ENCODE results near the gene STK25. TPM values are rescaled to one million over a fixed set of nuclear protein-coding genes. Genes with fewer than 3 reads are reported as not detected.
"Not testable (repeated sequence)": the region's sequence is repeated elsewhere in the genome, so short reads cannot be mapped to it uniquely, and the experiment has no call there.

Gene STK25
- total RNA-seq, 1 experiment from 2014 or later, result 316 TPM

GRCh38 chr2:241467777-241468475 is 40.5 kb downstream of the STK25 start:
- no peak overlapping the region for H3K4me3 ChIP-seq
- no peak for DNase-seq (ENCODE audit: low read depth in 1 of 2, low spot score in 2 of 2)
- no peak overlapping the region for H3K27ac ChIP-seq
- no peaks in the 10 kb centered on the region for H3K27me3 ChIP-seq (replicated peaks)
- H3K4me1 ChIP-seq (replicated peaks), result no peaks in the 10 kb centered on the region
- H3K9me3 ChIP-seq (replicated peaks), result no peaks in the 10 kb centered on the region
- H3K36me3 ChIP-seq, result peaks cover 4% of the 10 kb centered on the region; the same call in 1 of the 2 replicates

- Histone ChIP-seq H3K27ac (no peak overlapping the region), H3K36me3 (peaks cover 4% of the 10 kb centered on the region; the same call in 1 of the 2 replicates), H3K4me1 (replicated peaks) (no peaks in the 10 kb centered on the region), H3K4me3 (no peak overlapping the region), H3K27me3 (replicated peaks) (no peaks in the 10 kb centered on the region), H3K9me3 (replicated peaks) (no peaks in the 10 kb centered on the region)
- no peak for DNase-seq (ENCODE audit: low read depth in 1 of 2, low spot score in 2 of 2)
These were observed 42.2 kb downstream of the STK25 start for GRCh38 chr2:241466230-241466629.

- peaks cover 4% of the 10 kb centered on the region; the same call in 1 of the 2 replicates for H3K36me3 ChIP-seq
- no peaks in the 10 kb centered on the region for H3K9me3 ChIP-seq (replicated peaks)
- H3K27me3 ChIP-seq (replicated peaks), result no peaks in the 10 kb centered on the region
- no peak overlapping the region for H3K4me3 ChIP-seq
- no peak for DNase-seq (ENCODE audit: low read depth in 1 of 2, low spot score in 2 of 2)
- no peaks in the 10 kb centered on the region for H3K4me1 ChIP-seq (replicated peaks)
- no peak overlapping the region for H3K27ac ChIP-seq
These were observed 42.8 kb downstream of the STK25 start for GRCh38 chr2:241465543-241465942.

GRCh38 chr2:241463276-241464135 is 44.9 kb downstream of the STK25 start:
- peaks cover 4% of the 10 kb centered on the region; the same call in 1 of the 2 replicates for H3K36me3 ChIP-seq
- H3K4me3 ChIP-seq, result no peak overlapping the region

DNA sequence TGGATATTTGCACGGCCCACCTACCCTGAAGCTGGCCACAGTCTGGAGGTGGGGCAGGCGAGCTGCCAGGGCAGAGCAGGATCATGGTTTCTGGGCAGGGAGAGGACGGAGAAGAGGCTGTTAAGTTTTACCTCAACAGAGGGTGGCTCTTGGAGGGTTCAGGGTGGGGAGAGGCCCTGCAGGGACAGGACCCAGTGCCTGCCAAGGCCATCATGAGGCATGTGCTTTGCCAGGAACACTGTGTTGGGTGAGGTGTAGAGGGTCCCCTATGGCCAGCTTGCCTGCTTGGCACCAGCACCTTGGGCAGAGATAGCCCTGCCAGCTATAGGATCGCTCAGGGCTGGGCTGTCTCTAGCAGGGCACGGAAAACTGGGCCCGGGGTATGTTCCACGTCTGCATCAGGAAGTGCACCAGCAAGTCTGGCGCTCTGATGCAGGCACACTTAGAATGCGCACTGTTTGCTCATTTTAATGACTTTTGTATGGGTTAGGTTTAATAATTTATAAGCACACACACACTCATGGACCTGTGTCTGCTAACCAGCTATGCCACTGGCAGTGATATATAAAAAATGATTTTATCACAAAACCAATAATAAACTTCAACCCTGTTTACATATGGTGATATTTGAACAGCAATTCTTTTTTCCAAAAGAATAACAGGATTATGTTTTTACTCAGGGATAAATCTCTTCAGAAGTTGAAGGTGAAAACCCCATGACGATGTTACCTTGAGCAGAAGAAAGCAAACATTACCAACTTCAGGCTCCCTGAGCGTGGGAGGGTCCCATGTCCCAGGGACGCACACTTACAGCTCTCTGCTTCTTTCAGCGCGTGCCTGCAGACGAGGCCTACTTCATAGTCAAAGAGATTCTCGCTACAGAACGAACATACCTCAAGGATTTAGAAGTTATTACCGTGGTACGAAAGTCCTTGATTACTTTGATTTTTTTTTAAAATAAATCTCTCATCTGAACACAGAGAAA is 46.4 kb downstream of the STK25 start:
- no peak overlapping the region for H3K27ac ChIP-seq
- no peaks in the 10 kb centered on the region for H3K4me1 ChIP-seq (replicated peaks)
- H3K36me3 ChIP-seq, result peaks cover 4% of the 10 kb centered on the region; the same call in 1 of the 2 replicates
- no peaks in the 10 kb centered on the region for H3K9me3 ChIP-seq (replicated peaks)
- DNase-seq (ENCODE audit: low read depth in 1 of 2, low spot score in 2 of 2), result no peak
- H3K27me3 ChIP-seq (replicated peaks), result no peaks in the 10 kb centered on the region
- H3K4me3 ChIP-seq, result no peak overlapping the region

More at GRCh38 chr2:241463276-241464135, 44.9 kb downstream of the STK25 start:
- no peaks in the 10 kb centered on the region for H3K4me1 ChIP-seq (replicated peaks)
- H3K9me3 ChIP-seq (replicated peaks), result no peaks in the 10 kb centered on the region
- no peak overlapping the region for H3K27ac ChIP-seq
- H3K27me3 ChIP-seq (replicated peaks), result no peaks in the 10 kb centered on the region
- no peak for DNase-seq (ENCODE audit: low read depth in 1 of 2, low spot score in 2 of 2)

DNA sequence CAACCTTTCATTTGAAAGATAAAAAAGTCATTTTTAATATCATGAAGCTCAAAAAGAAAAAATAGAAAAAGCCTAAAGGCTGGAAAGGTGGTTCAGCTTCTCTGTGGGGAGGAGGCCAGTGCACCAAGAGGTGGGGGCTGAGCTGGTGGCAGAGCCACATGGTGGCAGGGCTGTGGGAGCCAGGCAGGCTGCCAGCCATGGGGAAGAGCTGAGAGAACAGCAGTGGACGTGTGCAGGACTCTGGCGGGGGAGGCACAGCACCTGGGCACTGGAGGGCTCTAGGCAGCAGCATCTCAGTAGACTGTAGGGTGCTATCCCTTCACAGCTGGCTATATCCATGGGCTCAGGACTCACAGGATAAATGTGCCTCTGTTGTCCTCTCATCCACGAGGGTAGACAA is 47.8 kb downstream of the STK25 start:
- no peak for DNase-seq (ENCODE audit: low read depth in 1 of 2, low spot score in 2 of 2)
- Histone ChIP-seq H3K4me3 (no peak overlapping the region), H3K27ac (no peak overlapping the region)

GRCh38 chr2:241459520-241459919 is 48.9 kb downstream of the STK25 start:
- Histone ChIP-seq H3K27me3 (replicated peaks) (no peaks in the 10 kb centered on the region), H3K9me3 (replicated peaks) (no peaks in the 10 kb centered on the region), H3K36me3 (peaks cover 4% of the 10 kb centered on the region; the same call in 1 of the 2 replicates), H3K27ac (no peak overlapping the region), H3K4me3 (no peak overlapping the region), H3K4me1 (replicated peaks) (no peaks in the 10 kb centered on the region)
- DNase-seq (ENCODE audit: low read depth in 1 of 2, low spot score in 2 of 2), result no peak

More for the DNA sequence above, 47.8 kb downstream of the STK25 start:
- Histone ChIP-seq H3K36me3 (peaks cover 4% of the 10 kb centered on the region; the same call in 1 of the 2 replicates), H3K27me3 (replicated peaks) (no peaks in the 10 kb centered on the region), H3K9me3 (replicated peaks) (no peaks in the 10 kb centered on the region), H3K4me1 (replicated peaks) (no peaks in the 10 kb centered on the region)

DNA sequence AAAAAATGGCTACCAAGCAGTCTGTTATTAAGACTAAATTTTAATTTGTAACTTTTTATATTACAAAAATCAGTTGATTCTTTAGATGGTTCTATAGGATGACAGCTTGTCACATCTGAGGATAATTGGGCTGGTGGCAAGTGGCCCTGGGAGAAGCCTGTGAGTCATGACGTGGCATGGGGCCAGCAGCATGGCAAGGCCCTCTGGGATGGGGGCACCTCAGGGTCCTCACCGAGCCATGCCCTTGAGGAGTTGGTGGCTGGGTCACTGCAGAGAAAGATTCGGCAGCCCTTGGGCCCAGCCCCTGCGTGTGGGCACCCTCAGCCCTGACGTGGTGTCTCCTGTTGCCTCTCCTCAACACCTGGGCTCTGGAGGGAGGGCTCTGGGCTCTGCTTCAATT is 49.7 kb downstream of the STK25 start:
- DNase-seq (ENCODE audit: low read depth in 1 of 2, low spot score in 2 of 2), result no peak
- Histone ChIP-seq H3K27me3 (replicated peaks) (no peaks in the 10 kb centered on the region), H3K4me3 (no peak overlapping the region), H3K9me3 (replicated peaks) (no peaks in the 10 kb centered on the region), H3K27ac (no peak overlapping the region), H3K4me1 (replicated peaks) (no peaks in the 10 kb centered on the region), H3K36me3 (peaks cover 4% of the 10 kb centered on the region; the same call in 1 of the 2 replicates)

DNA sequence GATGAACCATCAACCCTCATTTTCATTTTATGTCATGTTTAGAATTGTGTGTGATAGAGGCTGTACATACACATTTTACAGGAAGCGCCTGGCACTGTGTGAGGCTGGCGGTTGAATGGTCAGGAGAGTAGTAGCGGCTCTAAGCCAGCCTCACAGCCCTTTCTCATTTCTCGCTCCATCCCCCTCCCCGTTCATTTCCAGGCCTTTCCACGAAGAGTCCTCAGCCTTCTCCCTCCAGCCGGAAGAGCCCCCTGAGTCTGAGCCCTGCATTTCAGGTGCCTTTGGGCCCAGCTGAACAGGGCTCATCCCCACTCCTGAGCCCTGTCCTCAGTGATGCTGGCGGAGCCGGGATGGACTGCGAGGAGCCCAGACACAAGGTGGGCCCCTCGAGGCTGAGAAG is 51.8 kb downstream of the STK25 start:
- H3K4me3 ChIP-seq, result no peak overlapping the region
- no peaks in the 10 kb centered on the region for H3K36me3 ChIP-seq
- no peaks in the 10 kb centered on the region for H3K9me3 ChIP-seq (replicated peaks)
- H3K27me3 ChIP-seq (replicated peaks), result no peaks in the 10 kb centered on the region
- H3K27ac ChIP-seq, result no peak overlapping the region
- no peak for DNase-seq (ENCODE audit: low read depth in 1 of 2, low spot score in 2 of 2)
- no peaks in the 10 kb centered on the region for H3K4me1 ChIP-seq (replicated peaks)

DNA sequence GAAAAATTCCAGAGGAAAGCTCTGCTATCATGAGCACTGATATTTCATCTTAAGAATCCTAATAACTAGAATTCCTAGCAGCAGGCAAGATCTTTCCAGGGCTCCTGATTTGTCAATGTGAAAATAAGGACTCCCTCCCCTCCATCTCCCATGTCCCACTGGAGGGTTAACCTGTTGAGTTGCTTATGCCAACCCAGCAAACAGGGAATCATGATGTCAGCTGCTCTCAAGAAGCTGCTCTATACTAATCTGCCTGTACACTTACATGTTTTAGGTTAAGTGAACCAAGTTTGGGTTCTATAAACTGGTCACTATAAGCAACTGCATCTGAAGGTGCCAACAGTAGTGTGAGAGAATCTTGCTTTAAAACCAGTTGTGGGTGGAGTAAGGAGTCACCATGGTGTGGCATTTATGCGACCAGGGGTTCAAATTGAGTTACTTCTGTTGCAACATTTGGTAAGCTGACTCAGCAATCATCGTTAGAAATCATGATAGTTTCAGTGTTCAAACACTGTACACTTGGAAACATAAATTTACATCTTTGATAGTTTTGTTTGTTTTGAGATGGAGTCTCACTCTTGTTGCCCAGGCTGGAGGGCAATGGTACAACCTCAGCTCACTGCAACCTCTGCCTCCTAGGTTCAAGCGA is 53.4 kb downstream of the STK25 start:
- H3K36me3 ChIP-seq, result no peaks in the 10 kb centered on the region
- H3K9me3 ChIP-seq (replicated peaks), result no peaks in the 10 kb centered on the region
- no peak for DNase-seq (ENCODE audit: low read depth in 1 of 2, low spot score in 2 of 2)
- H3K27ac ChIP-seq, result no peak overlapping the region
- no peaks in the 10 kb centered on the region for H3K27me3 ChIP-seq (replicated peaks)
- no peak overlapping the region for H3K4me3 ChIP-seq
- no peaks in the 10 kb centered on the region for H3K4me1 ChIP-seq (replicated peaks)

DNA sequence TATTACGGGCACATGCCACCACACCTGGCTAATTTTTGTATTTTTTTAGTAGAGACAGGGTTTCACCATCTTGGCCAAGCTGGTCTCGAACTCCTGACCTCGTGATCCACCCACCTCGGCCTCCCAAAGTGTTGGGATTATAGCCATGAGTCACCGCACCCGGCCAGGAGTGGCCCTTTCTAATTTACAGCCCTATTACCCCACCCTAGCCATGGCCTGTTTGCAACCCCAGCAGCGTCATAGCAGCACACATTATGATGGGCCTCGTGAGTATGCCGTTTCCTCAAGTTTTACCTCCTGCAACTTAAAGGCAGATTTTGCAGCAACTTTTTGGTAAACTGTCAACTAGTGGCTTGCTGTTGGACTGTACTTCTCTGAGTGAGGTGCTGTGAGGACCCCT is 54.5 kb downstream of the STK25 start:
- H3K4me3 ChIP-seq; DNase-seq (ENCODE audit: low read depth in 1 of 2, low spot score in 2 of 2); H3K27me3 ChIP-seq (replicated peaks); H3K36me3 ChIP-seq; H3K9me3 ChIP-seq (replicated peaks); H3K27ac ChIP-seq; H3K4me1 ChIP-seq (replicated peaks): not testable (repeated sequence)

DNA sequence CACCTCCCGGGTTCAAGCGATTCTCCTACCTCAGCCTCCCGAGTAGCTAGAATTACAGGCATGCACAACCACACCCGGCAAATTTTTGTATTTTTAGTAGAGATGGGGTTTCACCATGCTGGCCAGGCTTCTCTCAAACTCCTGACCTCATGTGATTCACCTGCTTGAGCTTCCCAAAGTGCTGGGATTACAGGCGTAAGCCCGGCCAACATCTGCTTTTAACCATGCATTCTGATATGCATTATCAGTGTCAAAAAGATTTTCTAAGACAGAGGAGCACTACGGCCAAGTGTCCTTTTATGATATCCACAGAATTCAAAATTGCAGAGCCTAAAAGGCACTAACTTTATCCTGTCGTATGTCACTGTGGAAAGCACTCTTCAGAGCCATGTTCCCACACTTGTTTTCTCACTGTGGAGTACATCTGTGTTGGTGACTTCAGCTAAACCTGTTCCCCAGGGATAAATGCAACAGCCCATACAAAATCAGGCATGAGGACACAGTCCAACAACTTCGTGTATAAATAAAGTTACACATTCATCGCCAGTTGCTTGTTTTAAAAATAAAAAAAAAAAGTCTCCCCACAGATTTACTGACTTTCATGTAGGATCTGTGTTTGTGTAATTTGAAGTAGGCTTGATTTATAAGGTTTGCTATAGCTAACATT is 56.4 kb downstream of the STK25 start:
- Histone ChIP-seq H3K27me3 (replicated peaks) (no peaks in the 10 kb centered on the region), H3K9me3 (replicated peaks) (no peaks in the 10 kb centered on the region; the same call in 1 of the 2 replicates), H3K4me3 (no peak overlapping the region), H3K4me1 (replicated peaks) (no peaks in the 10 kb centered on the region), H3K27ac (no peak overlapping the region), H3K36me3 (peaks cover 3% of the 10 kb centered on the region; the same call in 1 of the 2 replicates)
- DNase-seq (ENCODE audit: low read depth in 1 of 2, low spot score in 2 of 2), result no peak

Measured in SJSA1 (cell line).